ENCODE measurements around the gene LARGE2.

DNA sequence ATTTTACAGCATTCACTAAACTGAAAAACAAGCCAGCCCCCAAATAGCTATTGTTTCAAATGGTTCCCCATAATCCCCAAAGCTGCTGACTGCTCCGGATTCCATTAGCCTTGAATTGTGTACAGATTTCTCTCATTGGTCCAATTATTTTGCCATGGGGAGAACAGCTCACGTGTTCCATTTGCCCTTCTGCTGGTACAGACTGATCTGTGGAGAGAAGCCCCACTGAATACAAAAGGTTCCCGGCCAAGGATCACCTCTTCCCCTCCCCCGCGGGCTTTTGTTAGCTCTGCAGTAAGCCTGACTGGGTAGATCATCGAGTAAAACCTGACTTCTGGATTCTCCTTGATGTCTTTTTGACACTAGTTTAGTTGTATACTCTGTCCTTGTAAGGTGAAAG, 46.1 kb upstream of the LARGE2 start:
- TF ChIP-seq, protein P1, sequence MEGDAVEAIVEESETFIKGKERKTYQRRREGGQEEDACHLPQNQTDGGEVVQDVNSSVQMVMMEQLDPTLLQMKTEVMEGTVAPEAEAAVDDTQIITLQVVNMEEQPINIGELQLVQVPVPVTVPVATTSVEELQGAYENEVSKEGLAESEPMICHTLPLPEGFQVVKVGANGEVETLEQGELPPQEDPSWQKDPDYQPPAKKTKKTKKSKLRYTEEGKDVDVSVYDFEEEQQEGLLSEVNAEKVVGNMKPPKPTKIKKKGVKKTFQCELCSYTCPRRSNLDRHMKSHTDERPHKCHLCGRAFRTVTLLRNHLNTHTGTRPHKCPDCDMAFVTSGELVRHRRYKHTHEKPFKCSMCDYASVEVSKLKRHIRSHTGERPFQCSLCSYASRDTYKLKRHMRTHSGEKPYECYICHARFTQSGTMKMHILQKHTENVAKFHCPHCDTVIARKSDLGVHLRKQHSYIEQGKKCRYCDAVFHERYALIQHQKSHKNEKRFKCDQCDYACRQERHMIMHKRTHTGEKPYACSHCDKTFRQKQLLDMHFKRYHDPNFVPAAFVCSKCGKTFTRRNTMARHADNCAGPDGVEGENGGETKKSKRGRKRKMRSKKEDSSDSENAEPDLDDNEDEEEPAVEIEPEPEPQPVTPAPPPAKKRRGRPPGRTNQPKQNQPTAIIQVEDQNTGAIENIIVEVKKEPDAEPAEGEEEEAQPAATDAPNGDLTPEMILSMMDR (optimal IDR thresholded peaks at IDR 0.05 in 1 of 3, IDR thresholded peaks at IDR 0.05 in 1 of 3, conservative IDR thresholded peaks at IDR 0.05 in 1 of 3; ENCODE audit: extremely low read depth in 1 of 3, insufficient read depth in 2 of 3, low read length in 3 of 3) = no peak
- no peak for TF ChIP-seq EZH2 (IDR thresholded peaks at IDR 0.05; ENCODE audit: low read length)

Data from keratinocyte (primary cell).